GDM1 (cell line): ENCODE results near the gene PSMA3.
A peak's percentile ranks its signal among the peaks of the same experiment; 100 is the strongest.
"Not testable (repeated sequence)": the region's sequence is repeated elsewhere in the genome, so short reads cannot be mapped to it uniquely, and the experiment has no call there.

Experiments used
- DNase-seq: peaks from one replicate; lab custom pipeline; 2025; lab: John Stamatoyannopoulos, UW

Gene PSMA3

GRCh38 chr14:58244556-58245387 is at the start of gene PSMA3:
Gene PSMA3 (plus strand): TSS chr14:58244843. CDS start chr14:58244921, 78 bp downstream.
- peak; percentile 93 for DNase-seq

GRCh38 chr14:58196198-58196597 is 48.4 kb upstream of the PSMA3 start:
- no peak for DNase-seq

GRCh38 chr14:58198086-58198485 is 46.6 kb upstream of the PSMA3 start:
- no peak for DNase-seq

GRCh38 chr14:58199726-58200479 is 44.7 kb upstream of the PSMA3 start, which contains the start of gene ACTR10:
Gene ACTR10 (plus strand): TSS chr14:58200149. CDS start chr14:58200218, 69 bp downstream.
- DNase-seq: peak; percentile 79

GRCh38 chr14:58200480-58200841 is 44.2 kb upstream of the PSMA3 start:
- no peak for DNase-seq

- DNase-seq: no peak
Measured at GRCh38 chr14:58200846-58201245, 43.8 kb upstream of the PSMA3 start.

- no peak for DNase-seq
Measured at GRCh38 chr14:58213176-58213575, 31.5 kb upstream of the PSMA3 start.

GRCh38 chr14:58215191-58215914 is 29.3 kb upstream of the PSMA3 start:
- DNase-seq: no peak

- no peak for DNase-seq
Measured at GRCh38 chr14:58216544-58216943, 28.1 kb upstream of the PSMA3 start.

- DNase-seq: no peak
Measured at GRCh38 chr14:58227096-58227819, 17.4 kb upstream of the PSMA3 start.

- DNase-seq: no peak
Measured at GRCh38 chr14:58238252-58239243, 6.1 kb upstream of the PSMA3 start.

- DNase-seq: peak; percentile 39
Measured at GRCh38 chr14:58239244-58240195, 5.1 kb upstream of the PSMA3 start.

- DNase-seq: peak; percentile 59
Measured at GRCh38 chr14:58243790-58244555, 670 bp upstream of the PSMA3 start.

- DNase-seq: no peak
Measured at GRCh38 chr14:58245562-58245961, 919 bp downstream of the PSMA3 start.

GRCh38 chr14:58249611-58250010 is 5.0 kb downstream of the PSMA3 start:
- no peak for DNase-seq

- DNase-seq: no peak
Measured at GRCh38 chr14:58258156-58258555, 13.5 kb downstream of the PSMA3 start.

- DNase-seq: not testable (repeated sequence)
Measured at GRCh38 chr14:58262005-58262404, 17.4 kb downstream of the PSMA3 start.

GRCh38 chr14:58265401-58265800 is 20.8 kb downstream of the PSMA3 start:
- DNase-seq: no peak

GRCh38 chr14:58270628-58271027 is 26.0 kb downstream of the PSMA3 start:
- no peak for DNase-seq
